Adrenal gland (tissue), 12 donors: ENCODE results near the gene METTL21C. TPM values are rescaled to one million over a fixed set of nuclear protein-coding genes. Genes with fewer than 3 reads are reported as not detected.

ENCODE experiments used
- DNase-seq, 7 donors: peaks; one replicate each; pipeline ENCODE4 v3.0.0-alpha.2; 2019 to 2020
- H3K27ac ChIP-seq, 5 donors: fragments of 200-600 bp; sonication (generic) in 4 of 5; 1 replicate in 3 of 5; 2 replicates in 2 of 5; pipeline versions ENCODE4 v1.5.1 to v1.8.0; 2016 to 2020; ENCODE audit warnings: mild to moderate bottlenecking in 1 of 5
- H3K27me3 ChIP-seq: fragments of 200-600 bp; 2 replicates; pipeline ENCODE4 v1.8.0; 2021
- H3K36me3 ChIP-seq, 2 donors: fragments of 200-600 bp; replicated peaks in 1 of 2; 1 replicate in 1 of 2; 2 replicates in 1 of 2; pipeline versions ENCODE4 v1.5.1 to v1.8.0; 2018 to 2022
- H3K4me1 ChIP-seq, 2 donors: fragments of 200-600 bp; replicated peaks in 1 of 2; 1 replicate in 1 of 2; 2 replicates in 1 of 2; pipeline versions ENCODE4 v1.5.1 to v1.8.0; 2018 to 2021
- H3K4me3 ChIP-seq, 4 donors: fragments of 200-600 bp; sonication (generic) in 3 of 4; one replicate each; pipeline ENCODE4 v1.5.1; 2016 to 2018
- H3K9me3 ChIP-seq, 3 donors: fragments of 200-600 bp; sonication (generic) in 1 of 3; replicated peaks in 1 of 3; 1 replicate in 2 of 3; 2 replicates in 1 of 3; pipeline versions ENCODE4 v1.5.1 to v1.8.0; 2016 to 2021
- POLR2A ChIP-seq, 2 donors: fragments of 450-650 bp; IDR thresholded peaks; one replicate each; pipeline ENCODE4 v1.6.1; 2017; ENCODE audit warnings: antibody characterized with exemption in 2 of 2, mild to moderate bottlenecking in 2 of 2, moderate library complexity in 1 of 2
- WGBS, 4 donors: extraction: QIAGEN DNeasy Blood & Tissue Kit in 2 of 4; methylation state at CpG; one replicate each; pipeline versions ENCODE4 v1.1.5 to v1.1.7; 2013 to 2017; 5-methylcytosine and 5-hydroxymethylcytosine counted together
- intact Hi-C, 2 donors: fragments of 100-400 bp; cut with DNase I; formaldehyde crosslinking; loops; one replicate each; pipeline versions ENCODE4 v1.14.1 to v1.15.0; 2022 to 2023
- polyA plus RNA-seq, 3 donors: library from polyadenylated mRNA; stranded (reverse); fragments of 200-250 nt in 2 of 3; fragments of 350-450 nt in 1 of 3; fragmentation: Illumina TruSeq in 1 of 3; extraction: RNeasy Lipid Tissue Mini Kit (QIAGEN cat#74804) in 1 of 3; gene quantifications; one replicate each; pipeline ENCODE4 v1.2.3, GENCODE V29; 2013 to 2014
- total RNA-seq, 9 donors: library from RNA; depleted of rRNA in 4 of 9; stranded (reverse); fragments of >200 nt in 4 of 9; fragments of 120-200 nt in 1 of 9; fragmentation: NEBNext Ultra II Directional in 1 of 9; extraction: Animal tissue kit (Norgen Biotek cat#: 25700) in 1 of 9; gene quantifications; one replicate each; pipeline versions ENCODE4 v1.1.0 to v1.2.4, GENCODE V29; 2013 to 2023
- TF ChIP-seq, protein P1 (sequence below), 6 experiments: fragments of 450-650 bp in 4 of 6; fragments of 200-600 bp in 2 of 6; sonication (generic) in 1 of 6; IDR thresholded peaks; 1 replicate in 5 of 6; 2 replicates in 1 of 6; pipeline versions ENCODE4 v1.5.1 to v1.8.0; 2016 to 2021; ENCODE audit warnings: antibody characterized with exemption in 6 of 6, mild to moderate bottlenecking in 2 of 6, moderate library complexity in 1 of 6
- donor health status: healthy with polysubstance abuse.
- donor health status: Bipolar disorder and iron deficiency.
- donor health status: DM: yes; HTN: yes; CAD: no.
- donor health status: DM: no; HTN: no; CAD: no.
- donor health status: DM: no; HTN: no; CAD: no.
- donor health status: DM: yes; HTN: yes; CAD: no.

The METTL21C gene
- total and polyA plus RNA-seq, 12 donors, result not detected

GRCh38 chr13:102715447-102715846 is 20.6 kb upstream of the METTL21C start:
- H3K27ac ChIP-seq, result no peak overlapping the region
- intact Hi-C loops, result no loop called here
- H3K4me3 ChIP-seq, result no peak overlapping the region
- no peaks in the 10 kb centered on the region for H3K36me3 ChIP-seq
- H3K9me3 ChIP-seq, result no peaks in the 10 kb centered on the region
- peaks cover 4% of the 10 kb centered on the region for H3K27me3 ChIP-seq
- DNase-seq, result no peak
- H3K4me1 ChIP-seq, result no peaks in the 10 kb centered on the region
- TF ChIP-seq, protein P1, sequence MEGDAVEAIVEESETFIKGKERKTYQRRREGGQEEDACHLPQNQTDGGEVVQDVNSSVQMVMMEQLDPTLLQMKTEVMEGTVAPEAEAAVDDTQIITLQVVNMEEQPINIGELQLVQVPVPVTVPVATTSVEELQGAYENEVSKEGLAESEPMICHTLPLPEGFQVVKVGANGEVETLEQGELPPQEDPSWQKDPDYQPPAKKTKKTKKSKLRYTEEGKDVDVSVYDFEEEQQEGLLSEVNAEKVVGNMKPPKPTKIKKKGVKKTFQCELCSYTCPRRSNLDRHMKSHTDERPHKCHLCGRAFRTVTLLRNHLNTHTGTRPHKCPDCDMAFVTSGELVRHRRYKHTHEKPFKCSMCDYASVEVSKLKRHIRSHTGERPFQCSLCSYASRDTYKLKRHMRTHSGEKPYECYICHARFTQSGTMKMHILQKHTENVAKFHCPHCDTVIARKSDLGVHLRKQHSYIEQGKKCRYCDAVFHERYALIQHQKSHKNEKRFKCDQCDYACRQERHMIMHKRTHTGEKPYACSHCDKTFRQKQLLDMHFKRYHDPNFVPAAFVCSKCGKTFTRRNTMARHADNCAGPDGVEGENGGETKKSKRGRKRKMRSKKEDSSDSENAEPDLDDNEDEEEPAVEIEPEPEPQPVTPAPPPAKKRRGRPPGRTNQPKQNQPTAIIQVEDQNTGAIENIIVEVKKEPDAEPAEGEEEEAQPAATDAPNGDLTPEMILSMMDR (IDR thresholded peaks at IDR 0.05), result no peak
- no peak for TF ChIP-seq POLR2A (IDR thresholded peaks at IDR 0.05)
- WGBS, 4 donors, result 43 to 61% (median 47%) methylated on average over 1 of the region's 1 CpG

- Histone ChIP-seq H3K4me1 (peaks cover 6 to 12% of the 10 kb centered on the region in 2 donors), H3K9me3 (no peaks in the 10 kb centered on the region), H3K4me3 (no peak overlapping the region), H3K27me3 (peaks cover 4% of the 10 kb centered on the region), H3K36me3 (no peaks in the 10 kb centered on the region), H3K27ac (no peak overlapping the region)
- 80 to 100% (median 82%) methylated on average over 1 to 9 of the region's 9 CpGs for WGBS, 4 donors
- TF ChIP-seq, protein P1 (IDR thresholded peaks at IDR 0.05), result no peak
- no peak for TF ChIP-seq POLR2A (IDR thresholded peaks at IDR 0.05)
- DNase-seq, result no peak
- intact Hi-C loops, result no loop called here
Observed at GRCh38 chr13:102710261-102710679, 15.4 kb upstream of the METTL21C start.

DNA sequence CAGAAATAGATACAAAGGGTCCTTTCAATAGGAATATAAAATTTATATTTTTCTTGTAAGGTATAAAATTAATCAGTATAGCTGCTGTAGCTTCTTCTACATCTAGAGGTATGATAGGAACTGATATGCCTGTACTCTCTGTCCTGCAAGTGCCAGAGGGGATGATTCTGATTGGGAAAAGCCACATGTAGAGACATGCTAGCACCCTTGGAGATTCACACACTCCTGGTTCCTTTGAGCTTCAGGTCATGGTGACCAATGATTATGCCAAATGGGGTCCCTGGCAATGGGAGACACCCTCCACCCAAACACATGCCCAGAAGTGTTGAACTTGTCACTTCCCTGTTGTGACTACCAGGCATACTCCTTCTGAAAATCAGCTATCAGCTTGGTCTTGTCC is 14.7 kb upstream of the METTL21C start:
- no peak overlapping the region for H3K4me3 ChIP-seq
- H3K9me3 ChIP-seq, result no peaks in the 10 kb centered on the region
- no peak overlapping the region for H3K27ac ChIP-seq
- intact Hi-C loops, result no loop called here
- H3K27me3 ChIP-seq, result peaks cover 4% of the 10 kb centered on the region
- no peak for DNase-seq
- H3K4me1 ChIP-seq, result peaks cover 6 to 13% of the 10 kb centered on the region in 2 donors
- H3K36me3 ChIP-seq, result no peaks in the 10 kb centered on the region
- TF ChIP-seq POLR2A (IDR thresholded peaks at IDR 0.05), result no peak
- TF ChIP-seq, protein P1 (IDR thresholded peaks at IDR 0.05), result no peak

DNA sequence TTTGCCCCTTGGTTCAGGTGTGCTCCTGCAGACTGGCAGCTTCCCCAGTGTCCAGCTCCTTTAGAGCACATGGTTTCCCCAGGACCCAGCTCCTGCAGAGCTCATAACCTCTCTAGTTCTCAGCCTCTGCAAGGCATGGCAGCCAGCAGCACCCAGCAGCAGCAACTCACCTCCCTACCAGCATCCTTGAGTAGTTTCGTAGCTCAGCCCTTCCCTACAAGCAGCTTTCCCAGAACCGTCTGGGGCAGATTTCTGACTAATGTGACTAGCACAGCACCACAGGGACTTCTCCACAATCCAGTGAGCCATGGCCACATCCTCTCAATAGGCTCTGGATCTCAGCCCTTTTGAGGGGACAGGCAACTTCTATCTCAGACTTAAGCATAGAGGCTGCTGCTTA is 14.1 kb upstream of the METTL21C start:
- H3K4me3 ChIP-seq, result no peak overlapping the region
- no peaks in the 10 kb centered on the region for H3K36me3 ChIP-seq
- H3K27me3 ChIP-seq, result peaks cover 4% of the 10 kb centered on the region
- H3K9me3 ChIP-seq, result no peaks in the 10 kb centered on the region
- no peak overlapping the region for H3K27ac ChIP-seq
- intact Hi-C loops, result no loop called here
- WGBS, 4 donors, result 74 to 94% (median 83%) methylated on average over 2 of the region's 2 CpGs
- peaks cover 6 to 13% of the 10 kb centered on the region in 2 donors for H3K4me1 ChIP-seq
- no peak for TF ChIP-seq POLR2A (IDR thresholded peaks at IDR 0.05)
- TF ChIP-seq, protein P1 (IDR thresholded peaks at IDR 0.05), result no peak
- no peak for DNase-seq
